K562 (cell line): ENCODE data around the gene EIF5. TPM values are rescaled to one million over a fixed set of nuclear protein-coding genes. Genes with fewer than 3 reads are reported as not detected.

ENCODE experiments used
- ARID1B ChIP-seq: fragments of 450-650 bp; IDR thresholded peaks from 2 replicates; pipeline ENCODE4 v1.6.1; 2016; ENCODE audit warnings: antibody characterized with exemption, mild to moderate bottlenecking, inconsistent platforms
- CBFB ChIP-seq: sonication (generic); formaldehyde crosslinking; IDR thresholded peaks from 2 replicates; pipeline ENCODE4 v1.4.0; 2020; ENCODE audit warnings: mild to moderate bottlenecking, missing genetic modification reagents
- CSDE1 ChIP-seq, 2 experiments: fragments of 450-650 bp; IDR thresholded peaks; 2 replicates each; pipeline ENCODE4 v1.6.1; 2016; ENCODE audit warnings: mild to moderate bottlenecking in 1 of 2
- NFYB ChIP-seq: IDR thresholded peaks from 2 replicates; pipeline ENCODE4 v1.6.1; 2011; ENCODE audit warnings: mild to moderate bottlenecking, moderate library complexity; ENCODE audit not compliant: insufficient read length; ENCODE audit errors: extremely low read depth
- NRF1 ChIP-seq, 2 experiments: fragments of 450-650 bp; IDR thresholded peaks in 1 of 2; conservative IDR thresholded peaks in 1 of 2; 2 replicates each; pipeline ENCODE4 v1.6.1; 2014; ENCODE audit warnings: mild to moderate bottlenecking in 2 of 2
- POLR2B ChIP-seq: fragments of 450-650 bp; IDR thresholded peaks from 2 replicates; pipeline ENCODE4 v1.6.1; 2018; ENCODE audit warnings: low read depth; ENCODE audit not compliant: partially characterized antibody
- RBM14 ChIP-seq: fragments of 200-400 bp; formaldehyde crosslinking; IDR thresholded peaks from 2 replicates; pipeline ENCODE4 v1.6.1; 2018; ENCODE audit warnings: low read depth, mild to moderate bottlenecking, low read length, moderate library complexity, borderline replicate concordance; ENCODE audit not compliant: insufficient read depth
- RCOR1 ChIP-seq, 2 experiments: IDR thresholded peaks; 2 replicates each; pipeline ENCODE4 v1.6.1; 2012; ENCODE audit warnings: low read depth in 2 of 2, low read length in 2 of 2, borderline replicate concordance in 1 of 2, improper control_type of control experiment in 1 of 2
- SREBF1 ChIP-seq: fragments of 150-350 bp; IDR thresholded peaks from 2 replicates; pipeline ENCODE4 v1.6.1; 2014; ENCODE audit warnings: antibody characterized with exemption, low read depth, low read length, borderline replicate concordance
- SREBF2 ChIP-seq: sonication (generic); formaldehyde crosslinking; IDR thresholded peaks from 2 replicates; pipeline ENCODE4 v1.4.0; 2020; ENCODE audit warnings: mild to moderate bottlenecking, missing genetic modification reagents
- SRSF3 ChIP-seq: fragments of 200-400 bp; formaldehyde crosslinking; IDR thresholded peaks from 2 replicates; pipeline ENCODE4 v1.6.1; 2016; ENCODE audit warnings: mild to moderate bottlenecking, low read length, moderate library complexity; ENCODE audit not compliant: insufficient read depth
- TGIF2 ChIP-seq: sonication (generic); formaldehyde crosslinking; IDR thresholded peaks from 2 replicates; pipeline ENCODE4 v1.8.1; 2022; ENCODE audit warnings: mild to moderate bottlenecking, missing genetic modification reagents, moderate library complexity
- ZNF133 ChIP-seq: fragments of 250-450 bp; sonication (Bioruptor Pico); IDR thresholded peaks from 2 replicates; pipeline ENCODE4 v1.4.0; 2020; ENCODE audit warnings: mild to moderate bottlenecking
- ZNF224 ChIP-seq: sonication (generic); formaldehyde crosslinking; IDR thresholded peaks from 2 replicates; pipeline ENCODE4 v1.8.0; 2022; ENCODE audit warnings: mild to moderate bottlenecking, missing genetic modification reagents
- ZNF707 ChIP-seq: fragments of 250-450 bp; sonication (Bioruptor Pico); conservative IDR thresholded peaks from 2 replicates; pipeline ENCODE4 v1.8.0; 2022; ENCODE audit warnings: inconsistent platforms, mild to moderate bottlenecking, moderate library complexity
- ZNF764 ChIP-seq: fragments of 250-450 bp; sonication (Bioruptor Pico); IDR thresholded peaks from 2 replicates; pipeline ENCODE4 v1.4.0; 2020; ENCODE audit warnings: low read depth, mild to moderate bottlenecking, moderate library complexity
- polyA plus RNA-seq, 8 experiments: library from polyadenylated mRNA; depleted of rRNA in 4 of 8; stranded (reverse) in 5 of 8; unstranded in 3 of 8; fragments of >200 nt; fragmentation: Nextera tagmentation in 2 of 8; fragmentation: Illumina TruSeq in 1 of 8; extraction: Ambion mirVana in 2 of 8; extraction: Trizol in 1 of 8; gene quantifications; 2 replicates each; pipeline versions ENCODE4 v1.2.1 to v1.2.3, GENCODE V29; 2011 to 2014; ENCODE audit warnings: inconsistent platforms in 1 of 8, missing spikeins in 1 of 8
- total RNA-seq, 7 experiments: library from RNA; depleted of rRNA in 6 of 7; stranded (reverse); fragments of >200 nt in 6 of 7; fragmentation: Illumina TruSeq in 2 of 7; extraction: Trizol in 2 of 7; gene quantifications; 2 replicates each; pipeline versions ENCODE4 v1.2.1 to v1.2.3, GENCODE V29; 2011 to 2021; ENCODE audit warnings: low replicate concordance in 1 of 7
- TF ChIP-seq, protein P1 (sequence below): fragments of 450-650 bp; IDR thresholded peaks from 2 replicates; pipeline ENCODE4 v1.6.1; 2016; ENCODE audit warnings: borderline replicate concordance
- TF ChIP-seq, protein P2 (sequence below): fragments of 450-650 bp; formaldehyde crosslinking; conservative IDR thresholded peaks from 2 replicates; pipeline ENCODE4 v1.4.0; 2022; ENCODE audit warnings: mild to moderate bottlenecking, missing genetic modification characterization
- TF ChIP-seq, protein P3 (sequence below): fragments of 250-450 bp; sonication (Bioruptor Pico); IDR thresholded peaks from 2 replicates; pipeline ENCODE4 v1.8.0; 2021; ENCODE audit warnings: moderate library complexity, mild to moderate bottlenecking, inconsistent platforms
- TF ChIP-seq, protein P4 (sequence below): sonication (generic); formaldehyde crosslinking; IDR thresholded peaks from 2 replicates; pipeline ENCODE4 v1.8.1; 2022; ENCODE audit warnings: missing genetic modification reagents

EIF5 gene
- total and polyA plus RNA-seq, 9 of the 15 experiments (the other 6 are each of a cell fraction or from before 2014, with no cell fraction given) = 92.7 to 442 (median 190) TPM

DNA sequence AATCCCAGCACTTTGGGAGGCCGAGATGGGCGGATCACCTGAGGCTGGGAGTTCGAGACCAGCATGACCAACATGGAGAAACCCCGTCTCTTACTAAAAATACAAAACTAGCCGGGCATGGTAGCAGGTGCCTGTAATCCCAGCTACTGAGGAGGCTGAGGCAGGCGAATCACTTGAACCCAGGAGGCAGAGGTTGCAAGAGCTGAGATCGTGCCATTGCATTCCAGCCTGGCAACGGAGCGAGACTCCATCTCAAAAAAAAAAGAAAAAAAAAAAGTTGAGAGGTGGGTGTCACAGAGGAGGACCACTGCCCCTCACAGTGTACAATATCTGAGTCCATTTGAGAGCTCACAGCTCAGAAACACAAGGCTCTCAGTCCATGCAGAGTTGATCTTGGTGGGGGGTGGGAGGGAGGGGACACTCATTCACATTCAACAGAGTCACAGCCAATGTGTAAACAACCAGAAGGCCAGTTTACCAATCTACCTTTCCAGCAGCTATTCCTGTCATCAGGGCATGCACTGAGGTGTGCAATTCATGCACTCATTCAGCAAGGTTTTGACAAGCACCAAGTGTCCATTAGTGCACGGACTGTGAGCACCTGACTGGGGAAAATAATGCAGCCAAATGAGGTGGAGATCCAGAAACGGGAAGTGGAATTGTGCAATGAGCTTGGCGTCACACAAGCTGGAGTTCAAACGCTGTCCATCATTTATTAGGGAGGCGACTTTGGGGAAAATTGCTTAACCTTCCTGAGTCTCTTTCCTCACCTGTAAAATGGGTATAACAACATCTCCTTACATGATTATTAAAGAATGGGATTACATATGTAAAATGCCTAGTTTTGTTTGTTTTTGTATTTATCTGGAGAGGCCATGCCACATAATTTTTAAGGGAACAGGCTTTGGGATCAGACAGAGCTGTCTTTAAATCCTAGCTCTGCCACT lies 4.4 kb upstream of the EIF5 start (continued):
- TF ChIP-seq, protein P1, sequence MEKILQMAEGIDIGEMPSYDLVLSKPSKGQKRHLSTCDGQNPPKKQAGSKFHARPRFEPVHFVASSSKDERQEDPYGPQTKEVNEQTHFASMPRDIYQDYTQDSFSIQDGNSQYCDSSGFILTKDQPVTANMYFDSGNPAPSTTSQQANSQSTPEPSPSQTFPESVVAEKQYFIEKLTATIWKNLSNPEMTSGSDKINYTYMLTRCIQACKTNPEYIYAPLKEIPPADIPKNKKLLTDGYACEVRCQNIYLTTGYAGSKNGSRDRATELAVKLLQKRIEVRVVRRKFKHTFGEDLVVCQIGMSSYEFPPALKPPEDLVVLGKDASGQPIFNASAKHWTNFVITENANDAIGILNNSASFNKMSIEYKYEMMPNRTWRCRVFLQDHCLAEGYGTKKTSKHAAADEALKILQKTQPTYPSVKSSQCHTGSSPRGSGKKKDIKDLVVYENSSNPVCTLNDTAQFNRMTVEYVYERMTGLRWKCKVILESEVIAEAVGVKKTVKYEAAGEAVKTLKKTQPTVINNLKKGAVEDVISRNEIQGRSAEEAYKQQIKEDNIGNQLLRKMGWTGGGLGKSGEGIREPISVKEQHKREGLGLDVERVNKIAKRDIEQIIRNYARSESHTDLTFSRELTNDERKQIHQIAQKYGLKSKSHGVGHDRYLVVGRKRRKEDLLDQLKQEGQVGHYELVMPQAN = no peak
- TF ChIP-seq SREBF2 (CRISPR knock-in tag) (no peak), CSDE1 (IDR thresholded peaks at IDR 0.05) (no peak), CBFB (CRISPR knock-in tag) (no peak), ZNF764 (CRISPR knock-in tag) (no peak), SREBF1 (no peak), ZNF133 (CRISPR knock-in tag) (no peak), SRSF3 (no peak), ZNF707 (CRISPR knock-in tag) (no peak), RCOR1 (IDR thresholded peaks at IDR 0.05; ENCODE audit: borderline replicate concordance in 1 of 2, low read depth in 2 of 2, low read length in 2 of 2) (peak in 1 of 2 experiments; percentile 36; a peak in 1 of 4 replicates), POLR2B (no peak), NRF1 (conservative IDR thresholded peaks at IDR 0.05 in 1 of 2, IDR thresholded peaks at IDR 0.05 in 1 of 2) (no peak), ARID1B (peak; percentile 38; the same call in 1 of the 2 replicates), RBM14 (no peak), TGIF2 (CRISPR knock-in tag) (no peak), NFYB (no peak), ZNF224 (no peak)
- TF ChIP-seq, protein P2, sequence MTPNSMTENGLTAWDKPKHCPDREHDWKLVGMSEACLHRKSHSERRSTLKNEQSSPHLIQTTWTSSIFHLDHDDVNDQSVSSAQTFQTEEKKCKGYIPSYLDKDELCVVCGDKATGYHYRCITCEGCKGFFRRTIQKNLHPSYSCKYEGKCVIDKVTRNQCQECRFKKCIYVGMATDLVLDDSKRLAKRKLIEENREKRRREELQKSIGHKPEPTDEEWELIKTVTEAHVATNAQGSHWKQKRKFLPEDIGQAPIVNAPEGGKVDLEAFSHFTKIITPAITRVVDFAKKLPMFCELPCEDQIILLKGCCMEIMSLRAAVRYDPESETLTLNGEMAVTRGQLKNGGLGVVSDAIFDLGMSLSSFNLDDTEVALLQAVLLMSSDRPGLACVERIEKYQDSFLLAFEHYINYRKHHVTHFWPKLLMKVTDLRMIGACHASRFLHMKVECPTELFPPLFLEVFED (CRISPR knock-in tag) = no peak
- TF ChIP-seq, protein P3, sequence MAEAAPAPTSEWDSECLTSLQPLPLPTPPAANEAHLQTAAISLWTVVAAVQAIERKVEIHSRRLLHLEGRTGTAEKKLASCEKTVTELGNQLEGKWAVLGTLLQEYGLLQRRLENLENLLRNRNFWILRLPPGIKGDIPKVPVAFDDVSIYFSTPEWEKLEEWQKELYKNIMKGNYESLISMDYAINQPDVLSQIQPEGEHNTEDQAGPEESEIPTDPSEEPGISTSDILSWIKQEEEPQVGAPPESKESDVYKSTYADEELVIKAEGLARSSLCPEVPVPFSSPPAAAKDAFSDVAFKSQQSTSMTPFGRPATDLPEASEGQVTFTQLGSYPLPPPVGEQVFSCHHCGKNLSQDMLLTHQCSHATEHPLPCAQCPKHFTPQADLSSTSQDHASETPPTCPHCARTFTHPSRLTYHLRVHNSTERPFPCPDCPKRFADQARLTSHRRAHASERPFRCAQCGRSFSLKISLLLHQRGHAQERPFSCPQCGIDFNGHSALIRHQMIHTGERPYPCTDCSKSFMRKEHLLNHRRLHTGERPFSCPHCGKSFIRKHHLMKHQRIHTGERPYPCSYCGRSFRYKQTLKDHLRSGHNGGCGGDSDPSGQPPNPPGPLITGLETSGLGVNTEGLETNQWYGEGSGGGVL (CRISPR knock-in tag) = no peak
- TF ChIP-seq, protein P4, sequence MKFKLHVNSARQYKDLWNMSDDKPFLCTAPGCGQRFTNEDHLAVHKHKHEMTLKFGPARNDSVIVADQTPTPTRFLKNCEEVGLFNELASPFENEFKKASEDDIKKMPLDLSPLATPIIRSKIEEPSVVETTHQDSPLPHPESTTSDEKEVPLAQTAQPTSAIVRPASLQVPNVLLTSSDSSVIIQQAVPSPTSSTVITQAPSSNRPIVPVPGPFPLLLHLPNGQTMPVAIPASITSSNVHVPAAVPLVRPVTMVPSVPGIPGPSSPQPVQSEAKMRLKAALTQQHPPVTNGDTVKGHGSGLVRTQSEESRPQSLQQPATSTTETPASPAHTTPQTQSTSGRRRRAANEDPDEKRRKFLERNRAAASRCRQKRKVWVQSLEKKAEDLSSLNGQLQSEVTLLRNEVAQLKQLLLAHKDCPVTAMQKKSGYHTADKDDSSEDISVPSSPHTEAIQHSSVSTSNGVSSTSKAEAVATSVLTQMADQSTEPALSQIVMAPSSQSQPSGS (CRISPR knock-in tag) = no peak
